ENCODE results near the gene WDR70. TPM values are rescaled to one million over a fixed set of nuclear protein-coding genes. Genes with fewer than 3 reads are reported as not detected.

Gene WDR70
- total and polyA plus RNA-seq, 10 of the 15 experiments (the other 5 are each of a cell fraction or from before 2014, with no cell fraction given) = 10.9 to 33.6 (median 29.1) TPM

DNA sequence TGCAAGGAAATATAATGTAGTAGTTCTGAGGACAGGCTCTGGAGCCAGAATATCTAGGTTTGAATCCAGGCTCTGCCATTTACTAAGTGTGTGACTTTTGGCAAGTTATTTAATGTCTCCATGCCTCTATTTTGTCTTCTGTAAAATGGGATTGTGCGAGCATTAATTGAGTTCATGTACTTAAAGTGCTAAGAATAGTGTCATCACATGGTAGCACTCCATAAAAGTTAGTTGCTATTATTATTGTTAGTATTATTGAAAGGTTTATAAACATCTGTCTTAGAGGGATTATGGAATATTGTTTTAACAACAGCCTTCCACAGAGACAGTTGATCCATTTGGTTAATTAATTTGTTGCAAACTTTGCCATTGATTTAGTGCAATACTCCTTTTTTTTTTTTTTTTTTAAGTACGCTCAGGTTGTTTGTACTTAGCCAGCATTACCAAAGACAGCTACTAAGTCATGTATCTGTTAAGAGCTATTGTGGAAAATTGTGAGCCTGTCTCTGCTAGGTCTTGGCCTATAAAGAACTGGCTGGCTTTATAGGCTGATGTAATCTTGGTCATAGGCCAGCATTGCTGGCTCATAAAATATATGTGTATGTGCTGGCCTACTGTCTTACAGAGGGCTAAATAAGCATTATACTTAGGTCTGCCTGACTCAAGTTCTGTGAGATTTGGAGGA is 174.7 kb downstream of the WDR70 start:
- Histone ChIP-seq H3K79me2 (ENCODE audit: control insufficient read depth, insufficient read depth, low read length) (no peaks in the 10 kb centered on the region), H3K4me3 (no peak overlapping the region), H3K9me3 (replicated peaks; ENCODE audit: control insufficient read depth, insufficient read depth, low read length) (peaks cover 2% of the 10 kb centered on the region; the same call in 1 of the 3 replicates), H3K4me2 (ENCODE audit: control insufficient read depth, insufficient read depth) (no peak overlapping the region), H4K20me1 (ENCODE audit: control insufficient read depth, insufficient read depth) (no peaks in the 10 kb centered on the region), H3K4me1 (ENCODE audit: control insufficient read depth, insufficient read depth, low read length) (no peaks in the 10 kb centered on the region), H3K9ac (ENCODE audit: control insufficient read depth, insufficient read depth, low read length) (no peak overlapping the region), H2AFZ (ENCODE audit: control insufficient read depth, low read depth, low read length) (no peak overlapping the region), H3K36me3 (ENCODE audit: control insufficient read depth in 2 of 2, insufficient read depth in 2 of 2, low read length in 1 of 2) (no peaks in the 10 kb centered on the region), H3K27ac (ENCODE audit: control insufficient read depth, insufficient read depth) (no peak overlapping the region), H3K27me3 (replicated peaks in 1 of 2; ENCODE audit: control insufficient read depth in 2 of 2, insufficient read depth in 2 of 2, low read length in 1 of 2) (no peaks in the 10 kb centered on the region)
- ChIA-PET RAD21 (ENCODE audit: unreplicated experiment) (interaction anchor here (1.9 kb wide), 1 partner anchor 141 kb away, joined by 8 read pairs; no protein-coding TSS in a partner anchor), POLR2A (no interaction called here), CTCF (interaction anchor here (0.5 to 2.0 kb wide), 10 partner anchors 9 to 964 kb away, joined by 3 to 14 read pairs (median 4); no protein-coding TSS in a partner anchor), SMC1A (ENCODE audit: uncharacterized antibody, unreplicated experiment) (interaction anchor here (1.0 to 1.2 kb wide), 2 partner anchors 12 to 141 kb away, joined by 3 to 4 read pairs; no protein-coding TSS in a partner anchor)
- DNase-seq (ENCODE audit: low read depth, low spot score) = no peak
- intact Hi-C loops (cut with micrococcal nuclease; ENCODE audit: unreplicated experiment) (no loop called here), in situ Hi-C loops (cut with MboI) (no loop called here)
- no peak for TF ChIP-seq CBX3 (IDR thresholded peaks at IDR 0.05; ENCODE audit: borderline replicate concordance, low read depth)
- no peak for TF ChIP-seq HDAC6 (IDR thresholded peaks at IDR 0.05; ENCODE audit: unreplicated experiment)
- TF ChIP-seq FOXM1 (IDR thresholded peaks at IDR 0.05; ENCODE audit: low read depth, low read length) = no peak
- TF ChIP-seq DPF2 (IDR thresholded peaks at IDR 0.05) = no peak
- TF ChIP-seq SMC3 (IDR thresholded peaks at IDR 0.05; ENCODE audit: borderline replicate concordance, low read length) = no peak
- TF ChIP-seq SREBF1 (IDR thresholded peaks at IDR 0.05; ENCODE audit: low read length) = no peak
- no peak for TF ChIP-seq SMAD1 (IDR thresholded peaks at IDR 0.05; ENCODE audit: low read depth, partially characterized antibody)
- TF ChIP-seq, protein P1, sequence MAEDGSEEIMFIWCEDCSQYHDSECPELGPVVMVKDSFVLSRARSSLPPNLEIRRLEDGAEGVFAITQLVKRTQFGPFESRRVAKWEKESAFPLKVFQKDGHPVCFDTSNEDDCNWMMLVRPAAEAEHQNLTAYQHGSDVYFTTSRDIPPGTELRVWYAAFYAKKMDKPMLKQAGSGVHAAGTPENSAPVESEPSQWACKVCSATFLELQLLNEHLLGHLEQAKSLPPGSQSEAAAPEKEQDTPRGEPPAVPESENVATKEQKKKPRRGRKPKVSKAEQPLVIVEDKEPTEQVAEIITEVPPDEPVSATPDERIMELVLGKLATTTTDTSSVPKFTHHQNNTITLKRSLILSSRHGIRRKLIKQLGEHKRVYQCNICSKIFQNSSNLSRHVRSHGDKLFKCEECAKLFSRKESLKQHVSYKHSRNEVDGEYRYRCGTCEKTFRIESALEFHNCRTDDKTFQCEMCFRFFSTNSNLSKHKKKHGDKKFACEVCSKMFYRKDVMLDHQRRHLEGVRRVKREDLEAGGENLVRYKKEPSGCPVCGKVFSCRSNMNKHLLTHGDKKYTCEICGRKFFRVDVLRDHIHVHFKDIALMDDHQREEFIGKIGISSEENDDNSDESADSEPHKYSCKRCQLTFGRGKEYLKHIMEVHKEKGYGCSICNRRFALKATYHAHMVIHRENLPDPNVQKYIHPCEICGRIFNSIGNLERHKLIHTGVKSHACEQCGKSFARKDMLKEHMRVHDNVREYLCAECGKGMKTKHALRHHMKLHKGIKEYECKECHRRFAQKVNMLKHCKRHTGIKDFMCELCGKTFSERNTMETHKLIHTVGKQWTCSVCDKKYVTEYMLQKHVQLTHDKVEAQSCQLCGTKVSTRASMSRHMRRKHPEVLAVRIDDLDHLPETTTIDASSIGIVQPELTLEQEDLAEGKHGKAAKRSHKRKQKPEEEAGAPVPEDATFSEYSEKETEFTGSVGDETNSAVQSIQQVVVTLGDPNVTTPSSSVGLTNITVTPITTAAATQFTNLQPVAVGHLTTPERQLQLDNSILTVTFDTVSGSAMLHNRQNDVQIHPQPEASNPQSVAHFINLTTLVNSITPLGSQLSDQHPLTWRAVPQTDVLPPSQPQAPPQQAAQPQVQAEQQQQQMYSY (CRISPR knock-in tag; IDR thresholded peaks at IDR 0.05) = no peak
- TF ChIP-seq TARDBP (IDR thresholded peaks at IDR 0.05; ENCODE audit: borderline replicate concordance) = no peak
- no peak for TF ChIP-seq NR2C1 (IDR thresholded peaks at IDR 0.05)
- no peak for TF ChIP-seq RBBP5 (conservative IDR thresholded peaks at IDR 0.05)
- TF ChIP-seq SP1 (IDR thresholded peaks at IDR 0.05; ENCODE audit: low read depth, low read length) = no peak
- TF ChIP-seq HDAC2 (IDR thresholded peaks at IDR 0.05) = no peak
- TF ChIP-seq E2F8 (IDR thresholded peaks at IDR 0.05; ENCODE audit: low read depth, partially characterized antibody) = no peak
- TF ChIP-seq TAF1 (IDR thresholded peaks at IDR 0.05; ENCODE audit: borderline replicate concordance, low read depth, low read length) = no peak
- FAIRE-seq = no peak
- no peak for ATAC-seq
- WGBS (ENCODE audit: insufficient coverage, insufficient replicate concordance, low lambda C conversion rate, missing lambda C conversion rate) = 93% methylated on average over 1 of the region's 2 CpGs
- BruUV-seq (replicated peaks) = no TSS peak

Measured in GM12878 (cell line).